ENCODE measurements around the gene DESI2. TPM values are rescaled to one million over a fixed set of nuclear protein-coding genes. Genes with fewer than 3 reads are reported as not detected.

DESI2 gene
- total RNA-seq, 1 experiment from 2014 or later: 44.6 TPM

DNA sequence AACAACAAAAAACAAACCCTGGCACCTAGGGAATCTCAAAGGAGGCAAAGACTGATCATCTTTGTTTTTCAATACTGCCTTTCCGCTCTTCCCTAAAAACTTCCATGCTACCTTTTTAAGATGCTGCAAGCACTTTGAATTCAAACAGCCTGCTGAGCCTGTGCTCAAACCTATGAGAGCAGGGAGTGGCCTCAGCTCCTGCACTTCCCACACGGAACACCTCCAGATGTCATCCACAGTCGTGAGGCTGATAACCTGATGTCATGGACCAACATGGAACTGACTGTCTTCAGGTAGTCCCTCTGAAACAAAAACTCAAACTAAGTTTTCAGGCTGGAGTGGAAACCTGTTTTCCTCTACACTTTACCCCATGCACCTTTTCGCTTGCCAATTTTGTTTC lies 46.8 kb downstream of the DESI2 start (continued):
- TF ChIP-seq, protein P1, sequence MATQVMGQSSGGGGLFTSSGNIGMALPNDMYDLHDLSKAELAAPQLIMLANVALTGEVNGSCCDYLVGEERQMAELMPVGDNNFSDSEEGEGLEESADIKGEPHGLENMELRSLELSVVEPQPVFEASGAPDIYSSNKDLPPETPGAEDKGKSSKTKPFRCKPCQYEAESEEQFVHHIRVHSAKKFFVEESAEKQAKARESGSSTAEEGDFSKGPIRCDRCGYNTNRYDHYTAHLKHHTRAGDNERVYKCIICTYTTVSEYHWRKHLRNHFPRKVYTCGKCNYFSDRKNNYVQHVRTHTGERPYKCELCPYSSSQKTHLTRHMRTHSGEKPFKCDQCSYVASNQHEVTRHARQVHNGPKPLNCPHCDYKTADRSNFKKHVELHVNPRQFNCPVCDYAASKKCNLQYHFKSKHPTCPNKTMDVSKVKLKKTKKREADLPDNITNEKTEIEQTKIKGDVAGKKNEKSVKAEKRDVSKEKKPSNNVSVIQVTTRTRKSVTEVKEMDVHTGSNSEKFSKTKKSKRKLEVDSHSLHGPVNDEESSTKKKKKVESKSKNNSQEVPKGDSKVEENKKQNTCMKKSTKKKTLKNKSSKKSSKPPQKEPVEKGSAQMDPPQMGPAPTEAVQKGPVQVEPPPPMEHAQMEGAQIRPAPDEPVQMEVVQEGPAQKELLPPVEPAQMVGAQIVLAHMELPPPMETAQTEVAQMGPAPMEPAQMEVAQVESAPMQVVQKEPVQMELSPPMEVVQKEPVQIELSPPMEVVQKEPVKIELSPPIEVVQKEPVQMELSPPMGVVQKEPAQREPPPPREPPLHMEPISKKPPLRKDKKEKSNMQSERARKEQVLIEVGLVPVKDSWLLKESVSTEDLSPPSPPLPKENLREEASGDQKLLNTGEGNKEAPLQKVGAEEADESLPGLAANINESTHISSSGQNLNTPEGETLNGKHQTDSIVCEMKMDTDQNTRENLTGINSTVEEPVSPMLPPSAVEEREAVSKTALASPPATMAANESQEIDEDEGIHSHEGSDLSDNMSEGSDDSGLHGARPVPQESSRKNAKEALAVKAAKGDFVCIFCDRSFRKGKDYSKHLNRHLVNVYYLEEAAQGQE (IDR thresholded peaks at IDR 0.05; ENCODE audit: low read depth): no peak

DNA sequence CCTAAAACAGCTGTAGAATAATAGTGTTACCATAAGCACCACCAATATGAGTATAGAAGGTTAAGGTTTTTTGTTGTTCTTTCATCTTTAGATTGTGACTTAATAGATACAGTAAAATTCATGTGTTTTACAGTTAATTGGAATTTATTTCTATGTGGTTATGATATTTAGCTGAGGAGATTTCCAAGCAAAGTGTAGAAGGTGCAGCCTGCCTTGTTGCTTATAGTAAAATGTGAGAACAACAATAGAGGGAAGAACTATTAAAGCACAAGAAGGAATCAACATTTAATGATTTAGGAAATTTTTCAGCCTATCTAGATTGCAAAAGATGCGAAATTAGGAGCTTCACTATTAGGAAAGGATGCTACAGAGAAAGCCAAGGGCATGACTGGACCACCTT lies 47.9 kb downstream of the DESI2 start:
- intact Hi-C loops (cut with micrococcal nuclease): no loop called here
- no peak overlapping the region for H2AFZ ChIP-seq (ENCODE audit: low read depth, low read length, poor library complexity, severe bottlenecking)
- H4K20me1 ChIP-seq (ENCODE audit: insufficient read depth): no peaks in the 10 kb centered on the region
- H3K9ac ChIP-seq (ENCODE audit: low read length): no peak overlapping the region
- H3K36me3 ChIP-seq (ENCODE audit: control insufficient read depth in 1 of 2, insufficient read depth in 2 of 2, low read length in 2 of 2): peaks cover 2% of the 10 kb centered on the region in 2 experiments; a peak in 2 of 4 replicates
- H3K9me3 ChIP-seq (ENCODE audit: control insufficient read depth in 1 of 2, insufficient read depth in 1 of 2, low read depth in 1 of 2, low read length in 2 of 2): no peaks in the 10 kb centered on the region
- no peak for ATAC-seq
- H3K79me2 ChIP-seq (ENCODE audit: insufficient read depth, low read length): no peaks in the 10 kb centered on the region
- H3K4me3 ChIP-seq (replicated peaks in 1 of 2; ENCODE audit: low read depth in 1 of 2, low read length in 2 of 2): no peak overlapping the region
- H3K9me2 ChIP-seq (ENCODE audit: insufficient read depth): no peaks in the 10 kb centered on the region
- TF ChIP-seq, protein P2, sequence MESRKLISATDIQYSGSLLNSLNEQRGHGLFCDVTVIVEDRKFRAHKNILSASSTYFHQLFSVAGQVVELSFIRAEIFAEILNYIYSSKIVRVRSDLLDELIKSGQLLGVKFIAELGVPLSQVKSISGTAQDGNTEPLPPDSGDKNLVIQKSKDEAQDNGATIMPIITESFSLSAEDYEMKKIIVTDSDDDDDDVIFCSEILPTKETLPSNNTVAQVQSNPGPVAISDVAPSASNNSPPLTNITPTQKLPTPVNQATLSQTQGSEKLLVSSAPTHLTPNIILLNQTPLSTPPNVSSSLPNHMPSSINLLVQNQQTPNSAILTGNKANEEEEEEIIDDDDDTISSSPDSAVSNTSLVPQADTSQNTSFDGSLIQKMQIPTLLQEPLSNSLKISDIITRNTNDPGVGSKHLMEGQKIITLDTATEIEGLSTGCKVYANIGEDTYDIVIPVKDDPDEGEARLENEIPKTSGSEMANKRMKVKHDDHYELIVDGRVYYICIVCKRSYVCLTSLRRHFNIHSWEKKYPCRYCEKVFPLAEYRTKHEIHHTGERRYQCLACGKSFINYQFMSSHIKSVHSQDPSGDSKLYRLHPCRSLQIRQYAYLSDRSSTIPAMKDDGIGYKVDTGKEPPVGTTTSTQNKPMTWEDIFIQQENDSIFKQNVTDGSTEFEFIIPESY (IDR thresholded peaks at IDR 0.05; ENCODE audit: extremely low read depth, insufficient replicate concordance, low read length): no peak
- TF ChIP-seq FOSL1 (IDR thresholded peaks at IDR 0.05; ENCODE audit: low read depth) (no peak), EGR1 (IDR thresholded peaks at IDR 0.05; ENCODE audit: low read depth) (no peak), POLR2A (IDR thresholded peaks at IDR 0.05; ENCODE audit: borderline replicate concordance, extremely low read depth, insufficient read depth, insufficient read length) (no peak), JUND (IDR thresholded peaks at IDR 0.05) (no peak), YY1 (IDR thresholded peaks at IDR 0.05; ENCODE audit: extremely low read depth, insufficient replicate concordance, low read depth, low read length) (no peak), EZH2 (IDR thresholded peaks at IDR 0.05) (no peak), ZNF274 (IDR thresholded peaks at IDR 0.05; ENCODE audit: low read depth, low read length) (no peak), CBX3 (IDR thresholded peaks at IDR 0.05; ENCODE audit: low read depth) (no peak), CEBPB (IDR thresholded peaks at IDR 0.05; ENCODE audit: low read depth) (no peak), RAD21 (IDR thresholded peaks at IDR 0.05; ENCODE audit: low read depth) (no peak)
- TF ChIP-seq, protein P3, sequence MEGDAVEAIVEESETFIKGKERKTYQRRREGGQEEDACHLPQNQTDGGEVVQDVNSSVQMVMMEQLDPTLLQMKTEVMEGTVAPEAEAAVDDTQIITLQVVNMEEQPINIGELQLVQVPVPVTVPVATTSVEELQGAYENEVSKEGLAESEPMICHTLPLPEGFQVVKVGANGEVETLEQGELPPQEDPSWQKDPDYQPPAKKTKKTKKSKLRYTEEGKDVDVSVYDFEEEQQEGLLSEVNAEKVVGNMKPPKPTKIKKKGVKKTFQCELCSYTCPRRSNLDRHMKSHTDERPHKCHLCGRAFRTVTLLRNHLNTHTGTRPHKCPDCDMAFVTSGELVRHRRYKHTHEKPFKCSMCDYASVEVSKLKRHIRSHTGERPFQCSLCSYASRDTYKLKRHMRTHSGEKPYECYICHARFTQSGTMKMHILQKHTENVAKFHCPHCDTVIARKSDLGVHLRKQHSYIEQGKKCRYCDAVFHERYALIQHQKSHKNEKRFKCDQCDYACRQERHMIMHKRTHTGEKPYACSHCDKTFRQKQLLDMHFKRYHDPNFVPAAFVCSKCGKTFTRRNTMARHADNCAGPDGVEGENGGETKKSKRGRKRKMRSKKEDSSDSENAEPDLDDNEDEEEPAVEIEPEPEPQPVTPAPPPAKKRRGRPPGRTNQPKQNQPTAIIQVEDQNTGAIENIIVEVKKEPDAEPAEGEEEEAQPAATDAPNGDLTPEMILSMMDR (IDR thresholded peaks at IDR 0.05 in 2 of 3, conservative IDR thresholded peaks at IDR 0.05 in 1 of 3; ENCODE audit: borderline replicate concordance in 1 of 3, insufficient read depth in 1 of 3, low read depth in 2 of 3, low read length in 2 of 3): no peak
- TF ChIP-seq, protein P1 (IDR thresholded peaks at IDR 0.05; ENCODE audit: low read depth): no peak
- RAD21 ChIA-PET (ENCODE audit: low non-redundant PET in 1 of 2, low total read pairs in 2 of 2, uncharacterized antibody in 2 of 2, unreplicated experiment in 2 of 2): no interaction called here
- no TSS peak for BruUV-seq (replicated peaks)
- no peak overlapping the region for H3K4me2 ChIP-seq (ENCODE audit: low read length)
- POLR2A ChIA-PET: no interaction called here
- no peak for DNase-seq (ENCODE audit: low read depth, low spot score)
- no peak overlapping the region for H3K27ac ChIP-seq (ENCODE audit: low read depth, low read length)
- CTCF ChIA-PET: no interaction called here
- H3K27me3 ChIP-seq (ENCODE audit: insufficient read depth, low read length): no peaks in the 10 kb centered on the region
- no peaks in the 10 kb centered on the region for H3K4me1 ChIP-seq (ENCODE audit: control insufficient read depth in 1 of 2, insufficient read depth in 2 of 2, low read length in 2 of 2)

Measured in HCT116 (cell line).